Right lobe of liver (tissue), 6 donors: Measurements from ENCODE around the gene TMEM240. TPM values are rescaled to one million over a fixed set of nuclear protein-coding genes. Genes with fewer than 3 reads are reported as not detected.
"Not testable (repeated sequence)": the region's sequence is repeated elsewhere in the genome, so short reads cannot be mapped to it uniquely, and the experiment has no call there.

Source experiments
- ATAC-seq, 4 donors: fragments of 200-7000 bp; cut with Tn5 transposase; one replicate each; pipeline ENCODE4 v1.9.1; 2020; ENCODE audit warnings: mild to moderate bottlenecking in 4 of 4, moderate library complexity in 4 of 4
- DNase-seq, 3 donors: peaks; one replicate each; pipeline ENCODE4 v3.0.0-alpha.2; 2020
- H3K27ac ChIP-seq, 3 donors: fragments of 200-600 bp; one replicate each; pipeline ENCODE4 v1.8.0; 2022
- H3K27me3 ChIP-seq, 2 donors: fragments of 200-600 bp; one replicate each; pipeline ENCODE4 v1.8.0; 2022
- H3K36me3 ChIP-seq, 4 donors: fragments of 200-600 bp; sonication (generic) in 1 of 4; one replicate each; pipeline versions ENCODE4 v1.5.1 to v1.8.0; 2017 to 2022; ENCODE audit warnings: control low read depth in 1 of 4
- H3K4me1 ChIP-seq, 4 donors: fragments of 200-600 bp; sonication (generic) in 1 of 4; one replicate each; pipeline versions ENCODE4 v1.5.1 to v1.8.0; 2017 to 2022; ENCODE audit warnings: control low read depth in 1 of 4
- H3K4me3 ChIP-seq, 3 donors: fragments of 200-600 bp; one replicate each; pipeline ENCODE4 v1.8.0; 2022
- H3K9me3 ChIP-seq, 4 donors: fragments of 200-600 bp; sonication (generic) in 1 of 4; one replicate each; pipeline versions ENCODE4 v1.5.1 to v1.8.0; 2017 to 2022; ENCODE audit warnings: control low read depth in 1 of 4
- CTCF ChIP-seq, 4 donors: fragments of 200-600 bp in 3 of 4; fragments of 450-650 bp in 1 of 4; IDR thresholded peaks; one replicate each; pipeline versions ENCODE4 v1.5.1 to v1.8.0; 2016 to 2022; ENCODE audit warnings: antibody characterized with exemption in 4 of 4, mild to moderate bottlenecking in 2 of 4
- POLR2A ChIP-seq: fragments of 450-650 bp; IDR thresholded peaks from one replicate; pipeline ENCODE4 v1.6.1; 2017; ENCODE audit warnings: antibody characterized with exemption, mild to moderate bottlenecking
- WGBS: methylation state at CpG from one replicate; pipeline ENCODE4 v1.1.6; 2018; ENCODE audit warnings: low coverage, low lambda C conversion rate; ENCODE audit not compliant: insufficient coverage; ENCODE audit errors: missing lambda C conversion rate; 5-methylcytosine and 5-hydroxymethylcytosine counted together
- intact Hi-C, 2 donors: fragments of 100-400 bp; cut with DNase I; formaldehyde crosslinking; loops; one replicate each; pipeline versions ENCODE4 v1.11.2 to v1.14.1; 2022
- total RNA-seq, 6 experiments: library from RNA; depleted of rRNA in 2 of 6; stranded (reverse); fragments of >200 nt in 2 of 6; fragmentation: NEBNext Ultra II Directional in 3 of 6; extraction: Animal tissue kit (Norgen Biotek cat#: 25700) in 3 of 6; gene quantifications; one replicate each; pipeline versions ENCODE4 v1.1.0 to v1.2.4, GENCODE V29; 2016 to 2023
- donor health status: DM: no; HTN: yes; CAD: no.
- donor health status: DM: no; HTN: no; CAD: no.
- donor health status: DM: no; HTN: no; CAD: no.
- donor health status: DM: no; HTN: yes; CAD: no.
- donor health status: DM: no; HTN: yes; CAD: no.

TMEM240 gene
- total RNA-seq, 6 experiments from 2014 or later: 0.40 TPM; not detected in 5

- ATAC-seq (no peak), DNase-seq (no peak)
- H3K4me1 ChIP-seq: peaks cover 0 to 9% (median 3%) of the 10 kb centered on the region in 4 donors
- no peak overlapping the region for H3K4me3 ChIP-seq
- peaks cover 0 to 15% (median 10%) of the 10 kb centered on the region in 4 donors for H3K36me3 ChIP-seq
- intact Hi-C loops: no loop called here
- H3K27ac ChIP-seq: no peak overlapping the region
- TF ChIP-seq POLR2A: no peak
- no peak for TF ChIP-seq CTCF (IDR thresholded peaks at IDR 0.05)
- WGBS: no CpG with 5 or more reads among the region's 19 CpGs
- no peaks in the 10 kb centered on the region for H3K9me3 ChIP-seq
- H3K27me3 ChIP-seq: no peaks in the 10 kb centered on the region
Observed at GRCh38 chr1:1489861-1490260, 50.6 kb downstream of the TMEM240 start.

GRCh38 chr1:1489231-1489630, 51.2 kb downstream of the TMEM240 start:
- H3K9me3 ChIP-seq: no peaks in the 10 kb centered on the region
- TF ChIP-seq POLR2A (no peak), CTCF (IDR thresholded peaks at IDR 0.05) (no peak)
- intact Hi-C loops: no loop called here
- H3K27me3 ChIP-seq: no peaks in the 10 kb centered on the region
- no CpG with 5 or more reads among the region's 16 CpGs for WGBS
- H3K4me3 ChIP-seq: no peak overlapping the region
- H3K27ac ChIP-seq: no peak overlapping the region
- peaks cover 0 to 9% (median 3%) of the 10 kb centered on the region in 4 donors for H3K4me1 ChIP-seq
- DNase-seq (no peak), ATAC-seq (no peak)
- H3K36me3 ChIP-seq: peaks cover 0 to 15% (median 10%) of the 10 kb centered on the region in 4 donors

- Histone ChIP-seq H3K4me1 (peaks cover 0 to 9% (median 3%) of the 10 kb centered on the region in 4 donors), H3K4me3 (no peak overlapping the region), H3K27ac (no peak overlapping the region), H3K27me3 (no peaks in the 10 kb centered on the region), H3K9me3 (no peaks in the 10 kb centered on the region), H3K36me3 (peaks cover 0 to 22% (median 11%) of the 10 kb centered on the region in 4 donors)
- WGBS: no CpG with 5 or more reads among the region's 18 CpGs
- TF ChIP-seq CTCF (IDR thresholded peaks at IDR 0.05) (no peak), POLR2A (no peak)
- no peak for ATAC-seq
- no peak for DNase-seq
- intact Hi-C loops: no loop called here
Observed at GRCh38 chr1:1487701-1488100, 52.7 kb downstream of the TMEM240 start.

- H3K9me3 ChIP-seq, ATAC-seq, H3K4me3 ChIP-seq, H3K4me1 ChIP-seq, H3K27ac ChIP-seq, intact Hi-C loops, H3K27me3 ChIP-seq, DNase-seq: not testable (repeated sequence)
- WGBS: no CpG with 5 or more reads among the region's 31 CpGs
- peaks cover 0 to 27% (median 8%) of the 10 kb centered on the region in 4 donors for H3K36me3 ChIP-seq
Observed at GRCh38 chr1:1485755-1486317, 54.6 kb downstream of the TMEM240 start.

GRCh38 chr1:1484976-1485750, 55.3 kb downstream of the TMEM240 start:
- intact Hi-C loops, H3K27me3 ChIP-seq, ATAC-seq, H3K27ac ChIP-seq, H3K4me3 ChIP-seq, H3K9me3 ChIP-seq, H3K4me1 ChIP-seq, DNase-seq: not testable (repeated sequence)
- 100% methylated on average over 5 of the region's 46 CpGs for WGBS
- H3K36me3 ChIP-seq: peaks cover 0 to 27% (median 7%) of the 10 kb centered on the region in 4 donors

Other genes starting within 250 kb of the TMEM240 start
- gene ACAP3, start 232.7 kb downstream of the TMEM240 start, total RNA-seq: 10 to 100 TPM; 20.1 to 28.0 (median 22.0) TPM
- gene PUSL1, start 232.0 kb downstream of the TMEM240 start, total RNA-seq: 10 to 100 TPM in 2 of 6 experiments, 1 to 10 TPM in 4; 5.6 to 21.6 (median 8.4) TPM
- 10 to 100 TPM; 35.1 to 52.4 (median 43.5) TPM for gene INTS11, start 216.0 kb downstream of the TMEM240 start, total RNA-seq
- 10 to 100 TPM; 26.9 to 57.7 (median 33.1) TPM for gene CPTP, start 215.8 kb downstream of the TMEM240 start, total RNA-seq
- 1 to 10 TPM in 2 of 6 experiments, under 1 TPM in 4; 0.10 to 2.7 (median 0.33) TPM for gene TAS1R3, start 209.3 kb downstream of the TMEM240 start, total RNA-seq
- 10 to 100 TPM; 32.7 to 54.6 (median 41.2) TPM for gene DVL1, start 191.2 kb downstream of the TMEM240 start, total RNA-seq
- gene MXRA8, start 182.1 kb downstream of the TMEM240 start, total RNA-seq: 10 to 100 TPM in 2 of 6 experiments, 1 to 10 TPM in 4; 2.2 to 11.9 (median 3.3) TPM
- gene AURKAIP1, start 165.4 kb downstream of the TMEM240 start, total RNA-seq: 100 to 1,000 TPM in 3 of 6 experiments, 10 to 100 TPM in 3; 70.0 to 140 (median 104) TPM
- 100 to 1,000 TPM in 4 of 6 experiments, 10 to 100 TPM in 2; 80.8 to 127 (median 101) TPM for gene CCNL2, start 141.3 kb downstream of the TMEM240 start, total RNA-seq
- 10 to 100 TPM; 44.1 to 91.2 (median 56.5) TPM for gene MRPL20, start 133.3 kb downstream of the TMEM240 start, total RNA-seq
- gene ANKRD65, start 119.3 kb downstream of the TMEM240 start, total RNA-seq: under 1 TPM; 0.19 to 0.89 (median 0.35) TPM
- gene VWA1, start 104.9 kb downstream of the TMEM240 start, total RNA-seq: 100 to 1,000 TPM in 1 of 6 experiments, 10 to 100 TPM in 5; 39.5 to 195 (median 78.7) TPM
- 1 to 10 TPM in 4 of 6 experiments, under 1 TPM in 2; 0.74 to 3.1 (median 1.9) TPM for gene ATAD3C, start 90.9 kb downstream of the TMEM240 start, total RNA-seq
- 10 to 100 TPM in 3 of 6 experiments, 1 to 10 TPM in 3; 8.9 to 15.0 (median 10.2) TPM for gene ATAD3B, start 68.9 kb downstream of the TMEM240 start, total RNA-seq
- 10 to 100 TPM; 10.8 to 31.7 (median 13.1) TPM for gene ATAD3A, start 28.5 kb downstream of the TMEM240 start, total RNA-seq
- gene SSU72, start 34.2 kb upstream of the TMEM240 start, total RNA-seq: 10 to 100 TPM; 46.6 to 72.6 (median 63.8) TPM
- 1 to 10 TPM in 1 of 6 experiments, under 1 TPM in 5; 0.09 to 1.6 (median 0.46) TPM for gene FNDC10, start 59.5 kb upstream of the TMEM240 start, total RNA-seq
- gene MIB2, start 74.9 kb upstream of the TMEM240 start, total RNA-seq: 10 to 100 TPM; 20.7 to 38.5 (median 33.9) TPM
- 1 to 10 TPM in 5 of 6 experiments, under 1 TPM in 1; 0.75 to 4.0 (median 2.3) TPM for gene MMP23B, start 91.5 kb upstream of the TMEM240 start, total RNA-seq
- gene CDK11B, start 118.4 kb upstream of the TMEM240 start, total RNA-seq: 10 to 100 TPM in 2 of 6 experiments, 1 to 10 TPM in 4; 8.0 to 11.8 (median 9.5) TPM
- gene SLC35E2B, start 152.2 kb upstream of the TMEM240 start, total RNA-seq: 10 to 100 TPM; 13.4 to 19.9 (median 17.0) TPM
- gene CDK11A, start 183.7 kb upstream of the TMEM240 start, total RNA-seq: 10 to 100 TPM in 4 of 6 experiments, 1 to 10 TPM in 2; 8.4 to 25.2 (median 11.0) TPM
- gene NADK, start 237.8 kb upstream of the TMEM240 start, total RNA-seq: 100 to 1,000 TPM in 3 of 6 experiments, 10 to 100 TPM in 3; 80.3 to 143 (median 100) TPM